GM19023 (cell line): ENCODE results near the gene SYDE2.
"Not testable (repeated sequence)": the region's sequence is repeated elsewhere in the genome, so short reads cannot be mapped to it uniquely, and the experiment has no call there.

Experiments used
- ATAC-seq: cut with Tn5 transposase; IDR thresholded peaks from one replicate; pipeline ENCODE4 v1.9.1; 2021; ENCODE audit warnings: mild to moderate bottlenecking, moderate library complexity; ENCODE audit not compliant: unreplicated experiment

Gene SYDE2, protein sequence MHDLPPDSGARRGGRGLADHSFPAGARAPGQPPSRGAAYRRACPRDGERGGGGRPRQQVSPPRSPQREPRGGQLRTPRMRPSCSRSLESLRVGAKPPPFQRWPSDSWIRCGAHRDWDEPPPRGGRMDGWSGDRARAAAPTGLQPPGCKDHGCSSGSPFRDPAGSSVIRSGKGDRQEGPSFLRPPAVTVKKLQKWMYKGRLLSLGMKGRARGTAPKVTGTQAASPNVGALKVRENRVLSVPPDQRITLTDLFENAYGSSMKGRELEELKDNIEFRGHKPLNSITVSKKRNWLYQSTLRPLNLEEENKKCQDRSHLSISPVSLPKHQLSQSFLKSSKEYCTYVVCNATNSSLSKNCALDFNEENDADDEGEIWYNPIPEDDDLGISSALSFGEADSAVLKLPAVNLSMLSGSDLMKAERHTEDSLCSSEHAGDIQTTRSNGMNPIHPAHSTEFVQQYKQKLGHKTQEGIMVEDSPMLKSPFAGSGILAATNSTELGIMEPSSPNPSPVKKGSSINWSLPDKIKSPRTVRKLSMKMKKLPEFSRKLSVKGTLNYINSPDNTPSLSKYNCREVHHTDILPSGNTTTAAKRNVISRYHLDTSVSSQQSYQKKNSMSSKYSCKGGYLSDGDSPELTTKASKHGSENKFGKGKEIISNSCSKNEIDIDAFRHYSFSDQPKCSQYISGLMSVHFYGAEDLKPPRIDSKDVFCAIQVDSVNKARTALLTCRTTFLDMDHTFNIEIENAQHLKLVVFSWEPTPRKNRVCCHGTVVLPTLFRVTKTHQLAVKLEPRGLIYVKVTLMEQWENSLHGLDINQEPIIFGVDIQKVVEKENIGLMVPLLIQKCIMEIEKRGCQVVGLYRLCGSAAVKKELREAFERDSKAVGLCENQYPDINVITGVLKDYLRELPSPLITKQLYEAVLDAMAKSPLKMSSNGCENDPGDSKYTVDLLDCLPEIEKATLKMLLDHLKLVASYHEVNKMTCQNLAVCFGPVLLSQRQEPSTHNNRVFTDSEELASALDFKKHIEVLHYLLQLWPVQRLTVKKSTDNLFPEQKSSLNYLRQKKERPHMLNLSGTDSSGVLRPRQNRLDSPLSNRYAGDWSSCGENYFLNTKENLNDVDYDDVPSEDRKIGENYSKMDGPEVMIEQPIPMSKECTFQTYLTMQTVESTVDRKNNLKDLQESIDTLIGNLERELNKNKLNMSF

DNA sequence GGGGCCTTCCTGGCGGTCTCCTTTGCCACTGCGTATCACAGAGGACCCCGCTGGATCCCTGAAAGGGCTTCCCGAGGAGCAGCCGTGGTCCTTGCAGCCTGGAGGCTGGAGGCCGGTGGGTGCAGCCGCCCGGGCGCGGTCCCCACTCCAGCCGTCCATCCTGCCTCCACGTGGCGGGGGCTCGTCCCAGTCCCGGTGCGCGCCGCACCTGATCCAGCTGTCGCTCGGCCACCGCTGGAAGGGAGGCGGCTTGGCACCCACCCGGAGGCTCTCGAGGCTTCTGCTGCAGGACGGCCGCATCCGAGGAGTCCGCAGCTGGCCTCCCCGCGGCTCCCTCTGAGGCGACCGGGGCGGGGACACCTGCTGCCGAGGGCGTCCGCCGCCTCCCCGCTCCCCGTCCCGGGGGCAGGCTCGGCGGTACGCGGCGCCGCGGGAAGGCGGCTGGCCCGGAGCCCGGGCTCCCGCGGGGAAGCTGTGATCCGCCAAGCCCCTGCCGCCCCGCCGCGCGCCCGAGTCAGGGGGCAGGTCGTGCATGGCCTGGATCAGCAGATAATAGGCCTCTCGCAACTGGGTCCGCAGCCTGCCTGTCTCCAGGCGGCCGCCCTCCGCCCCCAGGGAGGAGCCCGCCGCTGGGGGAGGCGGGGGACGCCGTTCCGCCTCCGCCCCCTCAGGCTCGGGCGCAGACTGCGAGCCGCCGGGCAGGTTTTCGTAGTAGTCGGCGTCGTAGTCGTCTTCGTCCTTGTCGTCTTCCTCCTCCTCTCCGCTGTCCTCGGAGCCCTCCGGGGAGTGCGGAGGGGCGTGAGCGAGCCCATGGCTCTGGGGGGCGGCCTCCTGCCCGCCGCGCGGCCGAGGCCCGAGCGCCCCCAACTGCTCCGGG, at the start of gene SYDE2:
TSS of gene SYDE2 (minus strand) at position 554 of the 877 bp plus-strand sequence. CDS start at position 534, 20 bp downstream.
- ATAC-seq: peak; percentile 77

DNA sequence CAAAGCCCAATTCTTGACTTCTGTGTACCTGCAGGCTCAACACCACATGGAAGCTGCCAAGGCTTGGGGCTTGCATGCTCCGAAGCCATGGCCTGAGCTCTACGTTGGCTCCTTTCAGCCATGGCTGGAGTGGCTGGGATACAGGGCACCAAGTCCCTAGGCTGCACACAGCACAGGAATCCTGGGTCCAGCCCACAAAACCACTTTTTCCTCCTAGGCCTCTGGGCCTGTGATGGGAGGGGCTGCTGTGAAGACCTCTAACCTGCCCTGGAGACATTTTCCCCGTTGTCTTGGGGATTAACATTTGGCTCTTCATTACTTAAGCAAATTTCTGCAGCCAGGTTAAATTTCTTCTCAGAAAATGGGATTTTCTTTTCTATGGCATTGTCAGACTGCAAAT, 48.2 kb upstream of the SYDE2 start:
- ATAC-seq: not testable (repeated sequence)

DNA sequence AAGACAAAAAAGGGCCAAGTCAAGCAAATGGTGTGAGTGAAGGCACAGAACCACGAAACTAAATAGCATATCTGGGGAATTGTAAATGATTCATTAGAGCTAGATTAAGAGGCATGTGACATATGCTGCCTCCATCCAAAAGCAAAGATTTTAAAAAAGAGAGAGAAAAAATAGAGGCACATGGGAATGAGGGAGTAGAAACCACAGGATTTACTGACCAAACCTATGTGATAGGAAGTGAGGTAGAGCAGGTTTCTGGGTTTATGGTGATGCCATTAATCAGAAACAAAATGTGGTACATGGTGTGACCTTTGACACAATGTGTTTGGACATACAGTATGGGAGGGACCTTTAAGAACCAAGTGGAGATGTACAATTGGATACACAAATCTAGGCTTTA, 45.1 kb upstream of the SYDE2 start:
- no peak for ATAC-seq

DNA sequence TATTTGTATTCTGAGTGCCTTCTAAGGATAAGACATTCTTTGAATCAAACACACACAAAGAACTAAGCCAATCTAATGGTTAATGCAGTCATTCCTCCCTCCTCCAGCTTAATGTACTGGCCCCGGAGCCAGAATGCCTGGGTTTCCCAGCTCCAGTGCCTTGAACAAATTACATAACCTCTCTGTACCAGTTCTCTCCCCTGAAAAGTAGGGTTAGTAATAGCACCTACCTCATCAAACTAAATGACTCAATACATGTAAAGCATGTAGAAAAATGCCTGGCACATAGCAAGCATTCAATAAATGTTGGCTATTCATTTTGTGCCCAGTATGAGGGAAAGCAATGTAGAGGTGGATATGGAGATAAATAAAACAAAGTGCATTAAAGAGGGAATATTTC, 44.6 kb upstream of the SYDE2 start:
- ATAC-seq: no peak

DNA sequence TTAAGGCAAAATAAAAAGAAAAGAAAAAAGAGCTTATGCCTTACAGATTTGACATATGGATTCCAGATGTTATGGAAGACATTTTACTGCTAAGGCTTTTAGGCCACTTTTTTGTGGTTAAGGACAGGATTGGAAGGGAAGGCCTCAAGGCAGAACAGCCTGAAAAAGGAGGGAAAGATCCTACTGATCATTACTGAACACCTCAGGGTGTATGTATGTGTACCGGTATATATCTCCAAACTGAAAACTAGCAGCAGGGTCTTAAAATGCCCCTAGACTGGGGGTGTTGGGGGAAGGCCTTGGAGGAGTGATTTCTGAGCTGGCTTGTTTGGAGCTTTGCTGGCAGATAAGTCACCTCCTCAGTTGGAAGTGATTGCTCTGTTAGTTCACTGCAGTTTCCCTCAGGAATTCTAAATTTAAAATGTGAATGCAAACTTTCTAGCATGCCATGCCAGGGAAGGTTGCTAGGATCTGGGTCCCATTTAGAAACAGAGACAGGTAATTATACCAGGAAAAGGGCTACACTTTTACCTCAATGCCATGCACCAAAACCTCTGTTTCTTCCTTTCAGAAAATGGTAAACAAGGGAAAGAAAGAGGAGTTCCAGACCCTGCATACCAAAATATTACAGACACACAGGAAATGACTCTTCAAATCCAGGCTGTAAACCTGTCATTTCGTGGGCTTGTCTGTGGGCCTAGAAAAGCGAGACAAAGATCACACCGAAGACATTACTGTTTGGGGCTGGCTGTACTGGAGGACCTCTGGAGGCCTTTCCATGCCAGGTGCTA, 43.6 kb upstream of the SYDE2 start:
- ATAC-seq: no peak

DNA sequence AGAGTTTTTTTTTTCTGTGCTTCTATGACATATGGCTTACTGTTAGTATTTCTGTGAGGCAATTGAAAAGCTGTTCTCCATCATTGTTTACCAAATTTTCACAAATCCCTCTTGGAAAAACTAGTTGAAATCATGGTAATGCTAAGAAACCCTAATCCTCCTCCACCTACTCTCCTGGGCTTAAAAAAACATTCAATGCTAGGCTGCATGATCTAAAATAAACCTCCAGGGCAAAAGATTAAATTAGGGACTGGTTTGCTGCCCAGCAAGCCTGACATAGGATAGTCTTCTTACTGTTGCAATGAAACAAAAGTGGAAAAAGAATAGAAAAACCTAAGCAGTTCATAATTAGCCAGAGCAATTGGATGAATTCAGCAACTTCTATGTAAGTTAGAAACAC, 42.6 kb upstream of the SYDE2 start:
- no peak for ATAC-seq

DNA sequence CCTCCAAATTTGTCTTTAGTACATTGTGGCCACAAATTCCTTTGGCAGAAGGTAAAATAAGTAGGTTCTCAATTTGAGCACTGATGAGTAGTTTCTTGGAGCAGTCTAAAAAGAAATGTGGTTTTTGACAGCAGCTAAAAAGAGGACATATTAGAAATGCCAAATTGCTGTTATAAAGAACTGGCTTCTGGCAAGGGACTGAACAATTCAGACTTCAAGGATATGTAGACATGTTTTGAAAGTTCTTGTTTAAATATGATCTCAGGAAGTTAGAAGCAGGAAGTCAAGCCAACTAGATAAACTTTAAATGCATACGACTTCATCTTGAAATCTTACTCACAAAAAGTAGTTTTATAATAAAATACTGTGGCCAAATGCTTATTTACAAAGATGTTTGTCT, 39.8 kb upstream of the SYDE2 start:
- no peak for ATAC-seq

DNA sequence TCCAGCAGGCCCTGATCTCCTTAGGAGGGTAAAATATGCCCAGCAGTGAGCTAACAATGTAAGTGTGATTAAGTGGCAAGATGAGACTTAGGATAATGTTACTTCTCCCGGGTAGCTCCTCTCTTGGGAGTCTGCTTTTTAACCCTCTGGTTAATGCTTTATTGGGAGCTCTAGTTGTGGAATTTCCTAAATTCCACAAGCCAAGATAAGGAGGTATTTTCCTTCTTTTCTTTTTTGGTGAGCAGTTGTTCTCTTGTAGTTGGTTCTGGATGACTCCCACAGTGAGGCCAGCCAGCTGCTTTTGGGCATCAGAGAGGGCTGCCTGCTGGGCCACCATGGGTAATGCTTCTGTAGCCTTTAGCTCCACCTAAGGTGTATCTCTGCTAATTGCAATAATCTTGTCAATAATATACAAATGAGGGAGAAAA, 39.4 kb upstream of the SYDE2 start:
- ATAC-seq: no peak

DNA sequence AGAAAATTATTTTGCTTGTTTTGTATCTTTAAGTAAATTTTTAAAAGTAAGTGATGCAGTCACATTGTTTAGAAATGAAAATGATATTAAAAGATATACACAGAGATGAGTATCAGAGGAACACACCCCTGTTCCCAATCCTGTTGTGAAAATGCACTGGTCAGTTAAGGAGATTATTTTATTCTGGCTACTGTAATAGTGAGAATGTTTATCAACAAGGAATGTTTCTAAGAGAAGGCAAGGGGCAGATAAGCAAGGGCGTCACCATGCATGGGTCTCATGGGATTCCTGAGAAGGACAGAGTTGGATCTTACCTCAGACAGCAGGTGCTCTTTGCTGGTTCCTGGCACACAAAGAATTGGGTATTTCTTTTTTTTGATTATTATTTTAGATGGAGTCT, 36.8 kb upstream of the SYDE2 start:
- ATAC-seq: no peak

DNA sequence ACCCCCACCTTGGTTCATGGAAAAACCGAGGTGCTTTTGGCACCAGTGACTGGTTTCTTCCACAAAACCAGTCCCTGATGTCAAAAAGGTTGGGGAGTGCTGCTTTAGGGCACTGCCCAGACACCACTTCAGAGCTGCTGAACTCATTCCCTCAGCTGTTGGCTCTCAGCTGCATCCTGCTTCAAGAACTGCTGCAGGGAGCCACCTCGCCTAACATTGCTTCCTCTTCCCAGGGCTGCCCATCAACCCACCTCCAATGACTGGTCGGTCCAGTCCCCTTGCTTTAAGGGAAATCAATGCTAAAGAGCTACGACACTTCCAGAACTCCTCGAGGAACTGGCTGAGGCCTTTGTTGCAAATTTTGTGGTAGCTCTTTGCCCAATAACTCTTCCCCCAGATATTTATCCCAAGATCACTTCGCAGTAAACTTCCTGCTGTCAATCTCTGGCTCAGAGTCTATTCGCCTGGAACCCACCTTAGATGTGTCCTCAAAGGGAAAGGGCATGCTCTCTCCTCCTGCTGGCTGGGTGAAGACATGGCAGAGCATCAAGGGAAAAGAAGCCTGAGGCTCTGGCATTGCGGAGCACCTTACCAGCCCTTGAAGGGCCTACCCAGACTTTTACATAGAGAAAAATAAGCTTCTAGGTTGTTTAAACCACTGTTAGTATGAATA, 29.6 kb upstream of the SYDE2 start:
- no peak for ATAC-seq

DNA sequence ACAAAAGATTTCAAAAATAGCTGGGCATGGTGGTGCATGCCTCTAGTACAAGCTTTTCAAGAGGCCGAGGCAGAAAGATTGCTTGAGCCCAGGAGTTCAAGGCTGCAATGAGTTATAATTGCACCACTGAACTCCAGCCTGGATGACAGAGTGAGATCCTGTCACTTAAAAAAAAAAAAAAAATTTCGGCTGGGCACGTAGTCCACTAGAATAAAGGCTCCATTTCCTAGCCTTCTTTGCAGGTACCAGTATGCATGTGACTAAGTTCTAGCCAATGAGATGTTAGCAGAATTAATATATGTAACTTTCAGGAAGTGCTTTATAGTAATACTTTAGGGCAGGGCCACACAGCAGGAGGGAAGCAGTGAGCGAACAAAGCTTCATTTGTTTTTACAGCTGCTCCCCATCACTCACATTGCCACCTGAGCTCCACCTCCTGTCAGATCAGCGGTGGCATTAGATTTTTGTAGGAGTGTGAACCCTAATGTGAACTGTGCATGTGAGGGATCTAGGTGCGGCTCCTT, 28.8 kb upstream of the SYDE2 start:
- no peak for ATAC-seq

DNA sequence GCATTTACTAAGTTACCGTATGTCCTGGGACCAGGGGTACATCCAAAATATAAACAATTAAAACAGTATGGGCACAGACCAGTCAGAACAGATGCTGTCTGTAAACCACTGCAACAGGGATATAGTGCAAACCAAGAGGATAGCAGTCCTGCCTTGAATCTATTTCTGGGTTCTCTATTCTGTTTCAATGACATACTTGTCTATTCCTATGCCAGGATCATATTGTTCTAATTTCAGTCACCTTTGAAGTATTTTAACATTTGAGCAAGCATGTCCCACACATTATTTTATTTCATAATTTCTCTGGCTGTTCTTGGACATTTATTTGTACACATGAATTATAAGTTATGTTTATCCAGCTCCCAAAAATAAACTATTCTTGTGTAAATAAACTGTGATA, 28.2 kb upstream of the SYDE2 start:
- ATAC-seq: no peak

DNA sequence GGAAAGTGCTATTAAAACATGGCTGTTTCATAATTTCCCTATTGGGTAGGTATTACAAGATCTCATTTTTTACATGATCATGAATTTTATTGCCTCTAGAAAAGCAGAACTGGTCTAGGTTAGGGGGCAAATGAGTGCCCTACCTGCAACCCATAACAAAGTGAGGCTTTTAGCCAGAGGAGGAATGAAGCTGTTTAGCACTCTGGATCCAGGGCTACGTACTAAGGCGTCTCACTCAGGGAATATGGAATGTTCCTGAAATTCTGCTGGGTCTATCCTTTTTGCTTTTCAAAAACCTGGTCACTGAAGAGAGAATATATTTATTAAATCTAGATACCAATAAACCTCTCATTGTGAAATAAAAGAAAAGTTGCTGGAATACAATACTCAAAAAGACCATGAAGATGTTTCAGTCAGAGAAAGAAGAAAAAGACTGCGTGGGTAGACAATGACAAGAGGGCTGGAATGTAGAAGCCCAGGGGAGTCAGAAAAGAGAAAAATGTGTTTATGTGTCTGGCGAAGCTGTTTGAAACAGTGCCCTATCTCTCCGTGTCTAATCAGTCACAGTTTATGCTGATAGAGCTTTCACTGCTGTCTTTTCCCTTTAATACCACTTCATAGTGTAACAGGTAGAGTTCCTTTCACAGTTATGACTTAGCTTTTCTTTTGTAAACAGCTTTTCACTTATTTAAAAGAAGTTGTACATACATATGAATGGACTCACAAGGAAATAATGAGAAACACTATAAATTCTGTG, 25.0 kb upstream of the SYDE2 start:
- ATAC-seq: no peak

DNA sequence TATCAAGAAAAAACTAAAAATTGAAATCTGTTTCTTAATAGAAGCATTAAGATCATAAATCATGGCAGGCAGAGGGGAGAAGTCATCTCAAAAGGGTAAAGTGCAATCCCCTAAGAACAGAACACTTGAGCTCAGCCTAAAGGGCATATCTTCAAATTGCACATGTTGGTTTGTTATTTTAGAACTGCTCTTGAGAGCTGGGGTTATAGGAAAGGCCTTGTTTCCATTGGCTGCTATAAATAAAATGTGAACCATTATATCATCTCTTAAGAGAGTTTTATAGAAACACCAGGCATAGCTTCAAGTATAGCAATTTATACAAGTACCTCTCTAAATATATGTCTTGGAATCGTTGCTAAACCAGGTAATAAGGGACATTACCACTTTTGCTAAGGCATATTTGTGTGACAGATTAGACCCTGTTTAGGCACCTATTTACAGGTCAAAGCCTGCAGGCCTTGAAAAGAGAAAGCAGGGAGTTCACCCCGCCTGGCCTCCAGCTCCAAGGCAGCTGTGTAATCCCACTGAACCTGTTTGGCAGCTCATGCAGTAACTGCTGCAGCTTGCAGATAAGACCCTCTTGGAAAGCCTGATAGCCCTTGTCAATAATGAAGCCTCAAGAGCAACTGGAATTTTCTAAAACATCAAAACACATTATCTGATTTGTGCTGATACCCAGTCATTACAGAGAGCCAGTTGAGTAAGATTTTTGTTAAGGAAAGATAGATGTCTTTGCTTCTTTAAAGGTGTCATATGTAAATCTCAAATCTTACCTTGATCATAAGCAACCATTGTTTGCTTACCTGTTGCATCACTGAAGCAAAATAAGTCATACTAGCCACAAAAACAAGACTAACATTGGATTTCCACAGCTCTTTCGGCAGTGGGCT, 24.2 kb upstream of the SYDE2 start:
- ATAC-seq: no peak

DNA sequence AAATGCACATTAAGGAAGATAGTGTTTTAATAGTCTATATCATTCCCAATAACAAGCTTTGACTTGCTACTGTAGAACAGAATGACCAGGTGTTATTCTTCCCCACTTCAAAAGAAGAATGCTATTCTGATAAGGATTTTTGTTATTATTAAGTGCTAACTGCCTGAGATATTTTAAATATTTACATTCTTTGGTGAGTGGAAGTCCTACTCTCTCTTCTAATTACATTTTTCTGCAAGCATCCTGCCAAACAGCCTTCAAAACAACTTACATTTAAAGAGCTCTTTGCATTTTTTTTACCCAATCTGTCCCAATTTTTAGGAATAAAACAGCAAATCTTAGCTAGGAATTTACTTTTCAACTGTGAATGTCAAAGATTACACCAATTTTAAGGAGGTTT, 23.5 kb upstream of the SYDE2 start:
- ATAC-seq: no peak

DNA sequence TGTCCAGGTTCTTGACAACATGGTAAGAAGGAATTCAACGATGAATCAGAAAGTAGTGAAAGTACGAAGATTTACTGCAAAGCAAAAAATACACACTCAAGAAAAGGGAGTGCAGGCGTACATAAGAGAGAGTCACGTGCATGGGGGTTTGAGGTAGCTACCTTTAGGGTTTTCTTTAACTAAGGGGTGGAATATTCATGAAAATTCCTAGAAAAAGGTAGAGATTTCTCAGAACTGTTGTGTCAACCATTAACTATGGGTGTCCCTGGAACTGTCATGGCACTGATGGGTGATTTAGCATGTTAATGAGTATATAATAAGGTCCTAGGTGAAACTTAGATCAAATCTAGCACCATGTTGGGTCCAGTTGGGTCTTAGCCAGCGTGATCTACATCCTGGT, 22.5 kb upstream of the SYDE2 start:
- no peak for ATAC-seq

DNA sequence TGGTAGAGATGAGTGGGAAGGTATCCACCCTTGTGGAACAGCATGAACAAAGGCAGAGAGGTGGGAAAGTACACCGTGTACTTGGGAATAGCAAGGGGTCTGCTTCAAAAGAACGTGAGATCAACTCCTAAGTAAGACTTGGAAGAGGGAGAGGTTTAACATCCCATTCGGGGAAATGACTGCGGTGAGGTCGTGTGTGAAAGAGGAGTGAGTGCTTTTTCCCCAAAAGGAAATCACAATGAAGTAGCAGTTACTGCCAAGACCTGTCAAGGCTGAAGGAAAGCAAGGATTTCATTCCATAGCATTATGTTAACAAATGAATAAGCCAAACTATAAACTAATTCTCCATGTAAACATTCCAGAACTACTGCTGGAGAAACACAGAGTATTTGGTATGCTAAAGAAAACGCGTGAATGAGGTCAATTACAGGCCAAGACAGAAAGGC, 20.0 kb upstream of the SYDE2 start:
- no peak for ATAC-seq
